Pancreas (tissue), 10 donors: Measurements from ENCODE around the gene KIAA0513. TPM values are rescaled to one million over a fixed set of nuclear protein-coding genes. Genes with fewer than 3 reads are reported as not detected.

Source experiments
- ATAC-seq, 4 donors: fragments of 200-7000 bp; cut with Tn5 transposase; one replicate each; pipeline versions ENCODE4 v1.8.0 to v1.9.1; 2020; ENCODE audit warnings: mild to moderate bottlenecking in 4 of 4, moderate library complexity in 4 of 4
- DNase-seq, 6 donors: peaks; one replicate each; pipeline ENCODE4 v3.0.0-alpha.2; 2020
- FAIRE-seq: peaks from 2 replicates; lab custom pipeline; 2012; peaks lifted over from hg19 to GRCh38; lab: Jason Lieb, UNC
- H3K27ac ChIP-seq, 4 donors: fragments of 200-600 bp; sonication (generic); 1 replicate in 3 of 4; 2 replicates in 1 of 4; pipeline versions ENCODE4 v1.5.0 to v1.8.0; 2020
- H3K27me3 ChIP-seq, 4 donors: fragments of 200-600 bp; one replicate each; pipeline ENCODE4 v1.8.0; 2021
- H3K36me3 ChIP-seq, 3 donors: fragments of 200-600 bp; sonication (generic) in 1 of 3; one replicate each; pipeline versions ENCODE4 v1.5.0 to v1.8.0; 2020 to 2021
- H3K4me1 ChIP-seq, 3 donors: fragments of 200-600 bp; one replicate each; pipeline ENCODE4 v1.8.0; 2021
- H3K4me3 ChIP-seq, 4 donors: fragments of 200-600 bp; sonication (generic) in 2 of 4; one replicate each; pipeline versions ENCODE4 v1.5.0 to v1.8.0; 2020 to 2021
- H3K9me3 ChIP-seq, 4 donors: fragments of 200-600 bp; one replicate each; pipeline ENCODE4 v1.8.0; 2021
- WGBS, 2 donors: extraction: QIAGEN DNeasy Blood & Tissue Kit; methylation state at CpG; one replicate each; pipeline ENCODE4 v1.1.7; 2013; 5-methylcytosine and 5-hydroxymethylcytosine counted together
- intact Hi-C, 3 donors: fragments of 100-400 bp; cut with DNase I; formaldehyde crosslinking; loops; one replicate each; pipeline versions ENCODE4 v1.11.1 to v1.14.2; 2022
- polyA plus RNA-seq, 2 donors: library from polyadenylated mRNA; stranded (reverse); fragments of 200-250 nt; gene quantifications; one replicate each; pipeline ENCODE4 v1.2.3, GENCODE V29; 2013
- total RNA-seq, 6 donors: library from RNA; stranded (reverse); fragmentation: NEBNext Ultra II Directional in 4 of 6; extraction: Animal tissue kit (Norgen Biotek cat#: 25700) in 4 of 6; gene quantifications; one replicate each; pipeline versions ENCODE4 v1.2.1 to v1.2.4, GENCODE V29; 2021 to 2023
- TF ChIP-seq, protein P1 (sequence below), 4 donors: fragments of 200-600 bp; sonication (generic) in 3 of 4; IDR thresholded peaks; one replicate each; pipeline versions ENCODE4 v1.5.0 to v1.8.0; 2021; ENCODE audit warnings: antibody characterized with exemption in 4 of 4
- donor health status: healthy with polysubstance abuse.
- donor health status: DM: no; HTN: no; CAD: no; lungs with moderate emphysema.
- donor health status: DM: no; HTN: no; CAD: no.
- donor health status: control.
- donor health status: control.
- donor health status: Bipolar disorder and iron deficiency.
- donor health status: DM: yes; HTN: yes; CAD: no.
- donor health status: DM: no; HTN: no; CAD: no.
- donor health status: DM: no; HTN: no; CAD: no.
- donor health status: DM: yes; HTN: yes; CAD: no.

The KIAA0513 gene
- total and polyA plus RNA-seq, 8 donors, result 3.5 to 22.1 (median 16.2) TPM

DNA sequence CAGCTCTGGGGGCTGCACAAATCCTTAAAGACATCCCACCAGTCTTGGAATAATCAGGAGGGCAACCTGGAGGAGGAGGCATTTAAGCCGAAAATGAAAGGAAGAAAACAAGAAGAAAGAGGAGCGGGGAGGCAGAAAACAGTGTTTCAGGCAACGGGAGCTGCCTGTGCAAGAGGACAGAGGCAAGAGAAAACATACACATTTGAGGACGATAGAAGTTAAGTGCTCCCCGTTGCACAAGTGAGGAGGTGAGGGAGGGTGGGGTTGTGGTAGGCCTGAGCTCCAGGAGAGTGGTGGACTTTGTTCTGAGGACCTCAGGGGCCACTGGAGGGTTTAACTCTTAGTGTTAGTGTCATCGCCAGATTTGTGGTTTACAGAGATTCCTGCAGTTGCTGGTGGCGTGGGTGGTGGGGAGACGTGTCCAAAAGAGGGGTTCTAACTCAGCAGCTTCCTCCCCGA is 112.3 kb downstream of the KIAA0513 start:
- no peak overlapping the region for H3K4me3 ChIP-seq
- H3K27ac ChIP-seq, result no peak overlapping the region
- H3K27me3 ChIP-seq, result no peaks in the 10 kb centered on the region
- DNase-seq (no peak), ATAC-seq (no peak), FAIRE-seq (no peak)
- no peaks in the 10 kb centered on the region for H3K36me3 ChIP-seq
- 89 to 91% methylated on average over 9 of the region's 9 CpGs for WGBS, 2 donors
- TF ChIP-seq, protein P1, sequence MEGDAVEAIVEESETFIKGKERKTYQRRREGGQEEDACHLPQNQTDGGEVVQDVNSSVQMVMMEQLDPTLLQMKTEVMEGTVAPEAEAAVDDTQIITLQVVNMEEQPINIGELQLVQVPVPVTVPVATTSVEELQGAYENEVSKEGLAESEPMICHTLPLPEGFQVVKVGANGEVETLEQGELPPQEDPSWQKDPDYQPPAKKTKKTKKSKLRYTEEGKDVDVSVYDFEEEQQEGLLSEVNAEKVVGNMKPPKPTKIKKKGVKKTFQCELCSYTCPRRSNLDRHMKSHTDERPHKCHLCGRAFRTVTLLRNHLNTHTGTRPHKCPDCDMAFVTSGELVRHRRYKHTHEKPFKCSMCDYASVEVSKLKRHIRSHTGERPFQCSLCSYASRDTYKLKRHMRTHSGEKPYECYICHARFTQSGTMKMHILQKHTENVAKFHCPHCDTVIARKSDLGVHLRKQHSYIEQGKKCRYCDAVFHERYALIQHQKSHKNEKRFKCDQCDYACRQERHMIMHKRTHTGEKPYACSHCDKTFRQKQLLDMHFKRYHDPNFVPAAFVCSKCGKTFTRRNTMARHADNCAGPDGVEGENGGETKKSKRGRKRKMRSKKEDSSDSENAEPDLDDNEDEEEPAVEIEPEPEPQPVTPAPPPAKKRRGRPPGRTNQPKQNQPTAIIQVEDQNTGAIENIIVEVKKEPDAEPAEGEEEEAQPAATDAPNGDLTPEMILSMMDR (IDR thresholded peaks at IDR 0.05), result no peak
- intact Hi-C loops, result no loop called here
- peaks cover 4 to 14% (median 8%) of the 10 kb centered on the region in 3 donors for H3K4me1 ChIP-seq
- no peaks in the 10 kb centered on the region for H3K9me3 ChIP-seq

GRCh38 chr16:85140455-85141012 is 112.9 kb downstream of the KIAA0513 start:
- intact Hi-C loops, result no loop called here
- no peaks in the 10 kb centered on the region for H3K36me3 ChIP-seq
- H3K4me3 ChIP-seq, result no peak overlapping the region
- no peaks in the 10 kb centered on the region for H3K9me3 ChIP-seq
- no peak overlapping the region for H3K27ac ChIP-seq
- ATAC-seq, result no peak
- 82 to 87% methylated on average over 12 of the region's 12 CpGs for WGBS, 2 donors
- TF ChIP-seq, protein P1 (IDR thresholded peaks at IDR 0.05), result no peak
- no peaks in the 10 kb centered on the region for H3K27me3 ChIP-seq
- H3K4me1 ChIP-seq, result peaks cover 4 to 14% (median 8%) of the 10 kb centered on the region in 3 donors
- FAIRE-seq, result no peak
- DNase-seq, result no peak

- Histone ChIP-seq H3K36me3 (no peaks in the 10 kb centered on the region), H3K4me3 (no peak overlapping the region), H3K4me1 (peaks cover 4 to 12% (median 8%) of the 10 kb centered on the region in 3 donors), H3K27me3 (no peaks in the 10 kb centered on the region), H3K9me3 (no peaks in the 10 kb centered on the region), H3K27ac (no peak overlapping the region)
- DNase-seq (peak in 1 of 6 donors; percentile 33), ATAC-seq (no peak), FAIRE-seq (no peak)
- WGBS, 2 donors, result 86 to 87% methylated on average over 17 of the region's 17 CpGs
- intact Hi-C loops, result no loop called here
- TF ChIP-seq, protein P1 (IDR thresholded peaks at IDR 0.05), result no peak
Observed at GRCh38 chr16:85141491-85142128, 114.0 kb downstream of the KIAA0513 start.

GRCh38 chr16:85142129-85142513 is 114.5 kb downstream of the KIAA0513 start:
- no peak overlapping the region for H3K4me3 ChIP-seq
- H3K9me3 ChIP-seq, result no peaks in the 10 kb centered on the region
- no peaks in the 10 kb centered on the region for H3K36me3 ChIP-seq
- intact Hi-C loops, result no loop called here
- TF ChIP-seq, protein P1 (IDR thresholded peaks at IDR 0.05), result no peak
- ATAC-seq (no peak), FAIRE-seq (no peak), DNase-seq (peak in 1 of 6 donors; percentile 38)
- H3K27ac ChIP-seq, result no peak overlapping the region
- no peaks in the 10 kb centered on the region for H3K27me3 ChIP-seq
- peaks cover 2 to 7% (median 2%) of the 10 kb centered on the region in 3 donors for H3K4me1 ChIP-seq
- WGBS, 2 donors, result 95 to 97% methylated on average over 7 of the region's 7 CpGs

GRCh38 chr16:85142771-85143211 is 115.2 kb downstream of the KIAA0513 start:
- DNase-seq, result peak in 1 of 6 donors; percentile 41
- Histone ChIP-seq H3K4me1 (peaks cover 0 to 2% (median 0%) of the 10 kb centered on the region in 3 donors), H3K27me3 (no peaks in the 10 kb centered on the region), H3K36me3 (no peaks in the 10 kb centered on the region), H3K4me3 (no peak overlapping the region), H3K9me3 (no peaks in the 10 kb centered on the region), H3K27ac (no peak overlapping the region)
- intact Hi-C loops, result no loop called here
- TF ChIP-seq, protein P1 (IDR thresholded peaks at IDR 0.05), result no peak
- ATAC-seq, result no peak
- no peak for FAIRE-seq
- WGBS, 2 donors, result 79 to 86% methylated on average over 19 of the region's 19 CpGs
